ENCODE results near the gene APBA2.

APBA2 gene

GRCh38 chr15:28918141-28918983 lies 32.6 kb downstream of the APBA2 start:
- no peak for TF ChIP-seq CTCF (conservative IDR thresholded peaks at IDR 0.05)
- no peak for TF ChIP-seq ZFX (IDR thresholded peaks at IDR 0.05)

GRCh38 chr15:28919201-28919635 lies 33.4 kb downstream of the APBA2 start:
- H3K27ac ChIP-seq, result no peak overlapping the region
- TF ChIP-seq CTCF (conservative IDR thresholded peaks at IDR 0.05), result no peak

More at GRCh38 chr15:28918141-28918983, 32.6 kb downstream of the APBA2 start:
- H3K27ac ChIP-seq, result no peak overlapping the region

- no peak for TF ChIP-seq ZFX (IDR thresholded peaks at IDR 0.05)
- no peak for TF ChIP-seq CTCF (conservative IDR thresholded peaks at IDR 0.05)
Observed at GRCh38 chr15:28919679-28920655, 34.2 kb downstream of the APBA2 start.

GRCh38 chr15:28920781-28921331 lies 35.1 kb downstream of the APBA2 start:
- H3K27ac ChIP-seq, result no peak overlapping the region
- TF ChIP-seq CTCF (conservative IDR thresholded peaks at IDR 0.05) (no peak), ZFX (IDR thresholded peaks at IDR 0.05) (no peak)

More at GRCh38 chr15:28919679-28920655, 34.2 kb downstream of the APBA2 start:
- H3K27ac ChIP-seq, result no peak overlapping the region

GRCh38 chr15:28921336-28921735 lies 35.6 kb downstream of the APBA2 start:
- TF ChIP-seq ZFX (IDR thresholded peaks at IDR 0.05) (no peak), CTCF (conservative IDR thresholded peaks at IDR 0.05) (no peak)
- no peak overlapping the region for H3K27ac ChIP-seq

GRCh38 chr15:28921919-28922706 lies 36.3 kb downstream of the APBA2 start:
- no peak for TF ChIP-seq CTCF (conservative IDR thresholded peaks at IDR 0.05)
- TF ChIP-seq ZFX (IDR thresholded peaks at IDR 0.05), result no peak
- H3K27ac ChIP-seq, result no peak overlapping the region

Data from C4-2B (cell line).